Neutrophil (primary cell): ENCODE data around the gene SSNA1.

Experiments
- H3K27ac ChIP-seq: fragments of 200-600 bp; sonication (generic); 2 replicates; pipeline ENCODE4 v1.5.1; 2016; ENCODE audit warnings: mild to moderate bottlenecking, moderate library complexity
- H3K27me3 ChIP-seq: fragments of 200-600 bp; sonication (generic); 2 replicates; pipeline ENCODE4 v1.6.0; 2016; ENCODE audit warnings: mild to moderate bottlenecking
- H3K36me3 ChIP-seq: fragments of 200-600 bp; sonication (generic); 2 replicates; pipeline ENCODE4 v1.5.1; 2017
- H3K4me1 ChIP-seq, 2 experiments: fragments of 200-600 bp in 1 of 2; sonication (generic) in 1 of 2; 1 replicate in 1 of 2; 2 replicates in 1 of 2; pipeline versions ENCODE4 v1.5.1 to v1.6.1; 2013 to 2016; ENCODE audit warnings: low read depth in 1 of 2, low read length in 1 of 2, mild to moderate bottlenecking in 1 of 2, moderate library complexity in 1 of 2; ENCODE audit not compliant: control insufficient read depth in 1 of 2, insufficient read depth in 1 of 2
- H3K4me3 ChIP-seq, 2 experiments: fragments of 200-600 bp in 1 of 2; sonication (generic) in 1 of 2; 1 replicate in 1 of 2; 2 replicates in 1 of 2; pipeline ENCODE4 v1.5.1; 2013 to 2016; ENCODE audit warnings: low read depth in 1 of 2, low read length in 1 of 2, mild to moderate bottlenecking in 1 of 2, moderate library complexity in 1 of 2
- H3K9me3 ChIP-seq: fragments of 200-600 bp; sonication (generic); 2 replicates; pipeline ENCODE4 v1.5.1; 2016
- CTCF ChIP-seq: fragments of 200-600 bp; sonication (generic); IDR thresholded peaks from 2 replicates; pipeline ENCODE4 v1.5.1; 2016; ENCODE audit warnings: antibody characterized with exemption

SSNA1 gene

GRCh38 chr9:137193771-137194170, 5.3 kb downstream of the SSNA1 start:
- Histone ChIP-seq H3K27me3 (peaks cover 3% of the 10 kb centered on the region), H3K4me3 (no peak overlapping the region), H3K36me3 (peaks cover 16% of the 10 kb centered on the region), H3K27ac (no peak overlapping the region), H3K9me3 (no peaks in the 10 kb centered on the region), H3K4me1 (peaks cover 15 to 17% of the 10 kb centered on the region in 2 experiments)
- TF ChIP-seq CTCF, result no peak

GRCh38 chr9:137194388-137194787, 5.9 kb downstream of the SSNA1 start:
- Histone ChIP-seq H3K9me3 (no peaks in the 10 kb centered on the region), H3K36me3 (peaks cover 16% of the 10 kb centered on the region), H3K27ac (no peak overlapping the region), H3K27me3 (peaks cover 9% of the 10 kb centered on the region), H3K4me3 (no peak overlapping the region), H3K4me1 (peaks cover 10 to 16% of the 10 kb centered on the region in 2 experiments)
- TF ChIP-seq CTCF, result no peak

- Histone ChIP-seq H3K27ac (no peak overlapping the region), H3K36me3 (peaks cover 14% of the 10 kb centered on the region), H3K4me3 (no peak overlapping the region), H3K4me1 (peaks cover 10 to 16% of the 10 kb centered on the region in 2 experiments), H3K27me3 (peaks cover 15% of the 10 kb centered on the region), H3K9me3 (no peaks in the 10 kb centered on the region)
- TF ChIP-seq CTCF, result no peak
These were observed 6.4 kb downstream of the SSNA1 start for GRCh38 chr9:137194909-137195308.

- peaks cover 15% of the 10 kb centered on the region for H3K27me3 ChIP-seq
- H3K9me3 ChIP-seq, result no peaks in the 10 kb centered on the region
- peaks cover 7% of the 10 kb centered on the region for H3K36me3 ChIP-seq
- TF ChIP-seq CTCF, result no peak
- H3K4me1 ChIP-seq, result peaks cover 6 to 11% of the 10 kb centered on the region in 2 experiments
- no peak overlapping the region for H3K27ac ChIP-seq
- H3K4me3 ChIP-seq, result no peak overlapping the region
These were observed 7.2 kb downstream of the SSNA1 start for GRCh38 chr9:137195525-137196220.

- Histone ChIP-seq H3K9me3 (no peaks in the 10 kb centered on the region), H3K36me3 (no peaks in the 10 kb centered on the region), H3K27ac (no peak overlapping the region), H3K4me3 (no peak overlapping the region), H3K27me3 (peaks cover 15% of the 10 kb centered on the region), H3K4me1 (peaks cover 14 to 18% of the 10 kb centered on the region in 2 experiments)
- no peak for TF ChIP-seq CTCF
These were observed 9.8 kb downstream of the SSNA1 start for GRCh38 chr9:137198051-137198901.
